D721Med (cell line): ENCODE results near the gene FAM114A2.
"Not testable (repeated sequence)": the region's sequence is repeated elsewhere in the genome, so short reads cannot be mapped to it uniquely, and the experiment has no call there.

Experiments used
- DNase-seq: peaks from one replicate; pipeline ENCODE4 v3.0.0; 2011; ENCODE audit warnings: low spot score; ENCODE audit not compliant: insufficient read length
- FAIRE-seq: peaks from 2 replicates; lab custom pipeline; 2011; peaks lifted over from hg19 to GRCh38; lab: Jason Lieb, UNC
- TF ChIP-seq, protein P1 (sequence below): IDR thresholded peaks from 2 replicates; pipeline ENCODE4 v1.5.1; 2012; ENCODE audit warnings: mild to moderate bottlenecking, control low read depth; ENCODE audit not compliant: insufficient read depth; ENCODE audit errors: missing control alignments

Gene FAM114A2

GRCh38 chr5:154034944-154035343 lies 3.8 kb downstream of the FAM114A2 start:
- TF ChIP-seq, protein P1, sequence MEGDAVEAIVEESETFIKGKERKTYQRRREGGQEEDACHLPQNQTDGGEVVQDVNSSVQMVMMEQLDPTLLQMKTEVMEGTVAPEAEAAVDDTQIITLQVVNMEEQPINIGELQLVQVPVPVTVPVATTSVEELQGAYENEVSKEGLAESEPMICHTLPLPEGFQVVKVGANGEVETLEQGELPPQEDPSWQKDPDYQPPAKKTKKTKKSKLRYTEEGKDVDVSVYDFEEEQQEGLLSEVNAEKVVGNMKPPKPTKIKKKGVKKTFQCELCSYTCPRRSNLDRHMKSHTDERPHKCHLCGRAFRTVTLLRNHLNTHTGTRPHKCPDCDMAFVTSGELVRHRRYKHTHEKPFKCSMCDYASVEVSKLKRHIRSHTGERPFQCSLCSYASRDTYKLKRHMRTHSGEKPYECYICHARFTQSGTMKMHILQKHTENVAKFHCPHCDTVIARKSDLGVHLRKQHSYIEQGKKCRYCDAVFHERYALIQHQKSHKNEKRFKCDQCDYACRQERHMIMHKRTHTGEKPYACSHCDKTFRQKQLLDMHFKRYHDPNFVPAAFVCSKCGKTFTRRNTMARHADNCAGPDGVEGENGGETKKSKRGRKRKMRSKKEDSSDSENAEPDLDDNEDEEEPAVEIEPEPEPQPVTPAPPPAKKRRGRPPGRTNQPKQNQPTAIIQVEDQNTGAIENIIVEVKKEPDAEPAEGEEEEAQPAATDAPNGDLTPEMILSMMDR: no peak
- DNase-seq: no peak
- no peak for FAIRE-seq

DNA sequence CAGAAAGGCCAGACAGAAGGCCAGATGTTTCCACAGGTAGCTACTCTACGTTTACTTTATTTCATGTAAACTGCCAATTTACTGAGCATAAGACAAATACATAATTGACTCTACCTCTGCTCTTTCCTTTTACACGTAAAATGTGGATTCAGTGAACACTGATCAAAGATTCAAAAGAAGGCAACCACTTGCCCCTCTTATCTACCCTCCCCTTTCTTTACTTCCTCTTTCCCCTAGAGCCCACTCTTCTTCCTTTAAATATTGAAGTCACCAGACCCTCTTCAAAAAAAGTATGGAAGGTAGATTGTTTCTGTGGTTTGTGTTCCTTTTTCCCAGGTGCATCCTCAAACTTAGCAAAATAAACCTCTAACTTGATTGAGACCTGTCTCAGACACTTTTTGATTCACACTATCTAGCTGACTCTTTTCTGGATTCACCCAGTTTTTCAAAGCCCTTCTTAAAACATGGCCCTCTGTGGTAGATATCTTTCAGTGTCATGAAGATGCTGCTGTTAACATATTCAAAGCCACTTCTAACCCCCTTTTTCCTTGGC lies 6.7 kb downstream of the FAM114A2 start:
- no peak for FAIRE-seq
- DNase-seq: no peak

DNA sequence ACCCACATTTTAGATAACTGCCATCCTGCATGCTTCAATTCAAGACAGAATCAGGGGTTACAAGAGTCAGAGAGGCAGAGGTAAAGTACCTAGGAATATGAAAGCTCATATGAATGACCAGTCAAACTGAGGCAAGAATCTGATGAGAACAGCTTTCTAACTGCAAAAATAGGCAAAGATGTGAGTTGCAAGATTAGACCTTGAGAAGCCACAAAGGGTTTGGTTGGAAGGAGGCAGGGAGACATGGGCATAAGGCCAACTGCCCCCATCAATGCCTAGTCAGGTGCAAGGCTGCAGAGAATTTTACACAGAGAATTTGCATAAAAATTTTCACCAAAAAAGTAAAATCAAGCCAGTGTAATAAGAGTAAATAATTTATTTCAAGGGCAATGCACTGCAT lies 12.8 kb downstream of the FAM114A2 start:
- TF ChIP-seq, protein P1: no peak
- FAIRE-seq (no peak), DNase-seq (no peak)

More for the DNA sequence above, 6.7 kb downstream of the FAM114A2 start:
- TF ChIP-seq, protein P1: no peak

GRCh38 chr5:154018919-154019318 lies 19.8 kb downstream of the FAM114A2 start:
- not testable (repeated sequence) for DNase-seq, FAIRE-seq

DNA sequence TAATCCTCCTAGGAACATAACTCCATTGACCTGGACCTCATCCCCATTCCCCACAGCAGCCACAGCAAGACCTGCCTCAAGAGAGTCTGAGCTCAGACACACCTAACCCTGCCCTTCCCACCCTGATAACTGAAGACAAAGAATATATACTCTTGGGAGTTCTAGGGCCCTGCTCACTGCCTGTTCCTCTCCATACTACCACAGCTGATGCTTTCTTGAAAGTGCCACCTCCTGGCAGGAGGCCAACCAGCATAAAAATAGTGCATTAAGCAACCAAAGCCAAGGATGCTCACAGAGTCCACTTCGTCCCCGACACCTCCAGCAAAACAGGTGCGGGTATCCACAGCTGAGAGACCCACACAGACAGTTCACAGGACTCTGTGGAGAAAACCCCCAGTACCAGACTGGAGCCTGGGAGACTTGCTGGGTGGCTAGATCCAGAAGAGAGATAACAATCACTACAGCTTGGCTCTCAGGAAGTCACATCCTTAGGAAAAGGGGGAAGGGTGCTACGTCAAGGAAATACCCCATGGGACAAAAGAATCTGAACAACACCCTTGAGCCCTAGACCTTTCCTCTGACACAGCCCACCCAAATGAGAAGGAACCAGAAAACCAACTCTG lies 23.5 kb downstream of the FAM114A2 start:
- TF ChIP-seq, protein P1: no peak

DNA sequence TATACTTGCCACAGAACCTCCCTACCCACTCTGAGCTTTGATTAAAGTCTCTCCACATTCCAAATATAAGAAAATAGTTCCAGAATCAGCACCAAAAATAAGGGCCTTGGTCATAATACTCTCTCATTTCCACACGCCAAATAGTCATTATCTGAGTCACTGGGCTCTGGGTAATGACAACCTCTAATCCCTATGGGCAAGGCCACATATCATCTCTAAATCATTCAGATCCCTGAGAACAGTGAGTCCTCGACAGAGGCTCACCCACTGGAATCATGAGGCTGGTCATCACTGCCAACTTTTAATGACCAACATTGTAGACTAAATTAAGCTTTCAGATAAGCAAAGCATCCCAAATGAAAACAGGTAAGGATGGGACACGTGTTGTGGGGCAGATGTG lies 28.1 kb downstream of the FAM114A2 start:
- TF ChIP-seq, protein P1: no peak
- no peak for FAIRE-seq
- DNase-seq: no peak

More for the DNA sequence above, 23.5 kb downstream of the FAM114A2 start:
- FAIRE-seq: no peak
- DNase-seq: no peak

DNA sequence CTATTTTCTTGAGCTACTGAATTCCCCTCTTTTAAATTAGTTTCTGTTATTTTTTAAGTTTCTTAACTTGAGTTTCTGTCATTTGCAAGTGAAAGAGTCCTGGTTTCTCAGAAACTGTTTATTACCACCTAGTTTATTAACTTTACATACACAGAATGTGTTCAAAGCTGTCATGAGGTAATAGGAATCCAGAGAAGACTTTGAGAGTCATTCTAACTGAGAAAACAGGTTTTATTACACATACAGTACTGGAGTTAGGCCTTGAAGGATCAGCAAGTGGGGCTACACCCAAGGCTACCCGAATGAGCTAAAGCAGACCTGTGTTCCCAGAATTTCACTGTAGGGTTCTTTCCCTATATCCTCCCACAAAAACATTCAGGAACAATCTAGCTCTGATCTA lies 33.1 kb downstream of the FAM114A2 start:
- no peak for FAIRE-seq

More for the DNA sequence above, 33.1 kb downstream of the FAM114A2 start:
- TF ChIP-seq, protein P1: no peak
- DNase-seq: no peak
